ENCODE measurements around the gene DNAJC1. TPM values are rescaled to one million over a fixed set of nuclear protein-coding genes. Genes with fewer than 3 reads are reported as not detected.

DNAJC1 gene
- total and polyA plus RNA-seq, 2 donors (not counting 3 experiments of a cell fraction or from before 2014, with no cell fraction given): 11.2 to 19.7 TPM

GRCh38 chr10:21895932-21896331 lies 107.6 kb downstream of the DNAJC1 start:
- dilution Hi-C loops (cut with MboI; ENCODE audit: extremely low pct_ligation_motif_present, low sequenced_read_pairs): no loop called here
- Histone ChIP-seq H3K4me1 (ENCODE audit: control insufficient read depth, extremely low read depth, insufficient read depth, low read length) (no peaks in the 10 kb centered on the region), H3K4me2 (ENCODE audit: insufficient read depth, low read length) (no peak overlapping the region), H2AFZ (ENCODE audit: low read depth, low read length) (no peak overlapping the region), H3K9me1 (replicated peaks; ENCODE audit: control insufficient read depth, extremely low read depth, insufficient read depth, low read length) (no peaks in the 10 kb centered on the region), H3K27me3 (ENCODE audit: control insufficient read depth in 2 of 2, insufficient read depth in 2 of 2, low read length in 2 of 2) (no peaks in the 10 kb centered on the region), H3K9me3 (replicated peaks; ENCODE audit: control insufficient read depth, insufficient read depth, low read length) (no peaks in the 10 kb centered on the region), H3K79me2 (ENCODE audit: control insufficient read depth, insufficient read depth, low read length) (no peaks in the 10 kb centered on the region), H3K9ac (replicated peaks; ENCODE audit: extremely low read depth, insufficient read depth, low read length) (no peak overlapping the region), H3K36me3 (ENCODE audit: control insufficient read depth in 2 of 2, extremely low read depth in 1 of 2, insufficient read depth in 2 of 2, low read length in 2 of 2) (no peaks in the 10 kb centered on the region), H3K27ac (ENCODE audit: insufficient read depth, low read depth, low read length) (no peak overlapping the region), H3K4me3 (replicated peaks in 1 of 3; ENCODE audit: insufficient read depth in 1 of 3, low read depth in 1 of 3, low read length in 3 of 3) (no peak overlapping the region), H4K20me1 (replicated peaks; ENCODE audit: control insufficient read depth, extremely low read depth, insufficient read depth, low read length) (no peaks in the 10 kb centered on the region)
- intact Hi-C loops (cut with micrococcal nuclease): no loop called here
- DNase-seq (ENCODE audit: low read depth, low spot score): no peak
- no TSS peak for BruUV-seq (replicated peaks)
- no peak for FAIRE-seq
- ChIA-PET CTCF (no interaction called here), POLR2A (no interaction called here)
- TF ChIP-seq POLR2A (IDR thresholded peaks at IDR 0.05; ENCODE audit: low read depth, low read length) (no peak), EZH2 (IDR thresholded peaks at IDR 0.05; ENCODE audit: borderline replicate concordance, low read depth, low read length, severe bottlenecking) (no peak), GATA2 (IDR thresholded peaks at IDR 0.05; ENCODE audit: insufficient read depth, insufficient read length, low read depth, low read length) (no peak), MYC (IDR thresholded peaks at IDR 0.05; ENCODE audit: low read depth, low read length) (no peak), FOS (IDR thresholded peaks at IDR 0.05; ENCODE audit: borderline replicate concordance, insufficient read depth, low read length) (no peak), POLR2AphosphoS5 (IDR thresholded peaks at IDR 0.05; ENCODE audit: insufficient read depth, low read depth, low read length) (no peak), MAX (IDR thresholded peaks at IDR 0.05; ENCODE audit: insufficient read depth, insufficient read length) (no peak)
- TF ChIP-seq, protein P1, sequence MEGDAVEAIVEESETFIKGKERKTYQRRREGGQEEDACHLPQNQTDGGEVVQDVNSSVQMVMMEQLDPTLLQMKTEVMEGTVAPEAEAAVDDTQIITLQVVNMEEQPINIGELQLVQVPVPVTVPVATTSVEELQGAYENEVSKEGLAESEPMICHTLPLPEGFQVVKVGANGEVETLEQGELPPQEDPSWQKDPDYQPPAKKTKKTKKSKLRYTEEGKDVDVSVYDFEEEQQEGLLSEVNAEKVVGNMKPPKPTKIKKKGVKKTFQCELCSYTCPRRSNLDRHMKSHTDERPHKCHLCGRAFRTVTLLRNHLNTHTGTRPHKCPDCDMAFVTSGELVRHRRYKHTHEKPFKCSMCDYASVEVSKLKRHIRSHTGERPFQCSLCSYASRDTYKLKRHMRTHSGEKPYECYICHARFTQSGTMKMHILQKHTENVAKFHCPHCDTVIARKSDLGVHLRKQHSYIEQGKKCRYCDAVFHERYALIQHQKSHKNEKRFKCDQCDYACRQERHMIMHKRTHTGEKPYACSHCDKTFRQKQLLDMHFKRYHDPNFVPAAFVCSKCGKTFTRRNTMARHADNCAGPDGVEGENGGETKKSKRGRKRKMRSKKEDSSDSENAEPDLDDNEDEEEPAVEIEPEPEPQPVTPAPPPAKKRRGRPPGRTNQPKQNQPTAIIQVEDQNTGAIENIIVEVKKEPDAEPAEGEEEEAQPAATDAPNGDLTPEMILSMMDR (IDR thresholded peaks at IDR 0.05; ENCODE audit: extremely low read depth in 1 of 2, insufficient read depth in 1 of 2, low read depth in 1 of 2, low read length in 2 of 2): no peak

Measured in endothelial cell of umbilical vein (primary cell).